Measurements from ENCODE around the gene TENM3. TPM values are rescaled to one million over a fixed set of nuclear protein-coding genes. Genes with fewer than 3 reads are reported as not detected.

The TENM3 gene
- total RNA-seq, 1 donor from 2014 or later: 40.4 TPM

GRCh38 chr4:182488896-182489295 is 245.7 kb downstream of the TENM3 start:
- H3K9me3 Mint-ChIP-seq (ENCODE audit: low read depth): peaks cover 10% of the 10 kb centered on the region
- TF ChIP-seq CTCF (IDR thresholded peaks at IDR 0.05; ENCODE audit: unreplicated experiment): no peak
- no peak overlapping the region for H3K4me3 Mint-ChIP-seq (ENCODE audit: low read depth)
- DNase-seq (ENCODE audit: low spot score, unreplicated experiment): no peak
- H3K27me3 Mint-ChIP-seq: no peaks in the 10 kb centered on the region
- peaks cover 5% of the 10 kb centered on the region for H3K36me3 Mint-ChIP-seq (ENCODE audit: insufficient read depth)
- H3K4me1 Mint-ChIP-seq (ENCODE audit: low read depth): peaks cover 4% of the 10 kb centered on the region
- no peak overlapping the region for H3K27ac Mint-ChIP-seq

- no peak for TF ChIP-seq CTCF (IDR thresholded peaks at IDR 0.05; ENCODE audit: unreplicated experiment)
- peaks cover 4% of the 10 kb centered on the region for H3K4me1 Mint-ChIP-seq (ENCODE audit: low read depth)
- no peak for DNase-seq (ENCODE audit: low spot score, unreplicated experiment)
- H3K9me3 Mint-ChIP-seq (ENCODE audit: low read depth): peaks cover 10% of the 10 kb centered on the region
- no peaks in the 10 kb centered on the region for H3K27me3 Mint-ChIP-seq
- H3K4me3 Mint-ChIP-seq (ENCODE audit: low read depth): no peak overlapping the region
- peaks cover 5% of the 10 kb centered on the region for H3K36me3 Mint-ChIP-seq (ENCODE audit: insufficient read depth)
- no peak overlapping the region for H3K27ac Mint-ChIP-seq
These were observed 246.4 kb downstream of the TENM3 start for GRCh38 chr4:182489607-182490006.

DNA sequence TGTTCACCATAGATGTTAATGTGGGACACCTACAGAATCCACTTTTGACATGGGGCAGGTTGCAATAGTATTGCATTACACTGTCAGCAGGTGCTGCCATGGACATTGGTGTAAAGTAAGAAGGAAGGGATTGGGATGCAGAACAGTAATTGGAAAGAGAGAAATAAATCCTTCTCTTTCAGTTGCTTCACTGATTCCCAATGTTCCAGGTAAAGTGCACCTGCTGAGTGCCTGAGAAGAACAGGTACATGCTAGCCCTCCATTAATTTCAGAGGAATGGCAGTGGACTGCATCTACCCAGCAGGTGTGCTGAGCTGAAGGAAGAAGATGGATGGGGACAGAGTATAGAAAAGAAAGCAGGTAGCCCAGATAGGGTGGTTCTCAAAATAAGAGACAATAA is 248.5 kb downstream of the TENM3 start:
- TF ChIP-seq CTCF (IDR thresholded peaks at IDR 0.05; ENCODE audit: unreplicated experiment): no peak
- peaks cover 1% of the 10 kb centered on the region for H3K36me3 Mint-ChIP-seq (ENCODE audit: insufficient read depth)
- H3K4me1 Mint-ChIP-seq (ENCODE audit: low read depth): peaks cover 8% of the 10 kb centered on the region
- H3K9me3 Mint-ChIP-seq (ENCODE audit: low read depth): peaks cover 4% of the 10 kb centered on the region
- H3K4me3 Mint-ChIP-seq (ENCODE audit: low read depth): no peak overlapping the region
- no peaks in the 10 kb centered on the region for H3K27me3 Mint-ChIP-seq
- DNase-seq (ENCODE audit: low spot score, unreplicated experiment): no peak
- H3K27ac Mint-ChIP-seq: no peak overlapping the region

GRCh38 chr4:182492423-182492822 is 249.2 kb downstream of the TENM3 start:
- DNase-seq (ENCODE audit: low spot score, unreplicated experiment): no peak
- Mint-ChIP-seq H3K9me3 (ENCODE audit: low read depth) (no peaks in the 10 kb centered on the region), H3K36me3 (ENCODE audit: insufficient read depth) (peaks cover 1% of the 10 kb centered on the region), H3K4me1 (ENCODE audit: low read depth) (peaks cover 8% of the 10 kb centered on the region), H3K27me3 (no peaks in the 10 kb centered on the region), H3K4me3 (ENCODE audit: low read depth) (no peak overlapping the region), H3K27ac (no peak overlapping the region)
- TF ChIP-seq CTCF (IDR thresholded peaks at IDR 0.05; ENCODE audit: unreplicated experiment): no peak

DNA sequence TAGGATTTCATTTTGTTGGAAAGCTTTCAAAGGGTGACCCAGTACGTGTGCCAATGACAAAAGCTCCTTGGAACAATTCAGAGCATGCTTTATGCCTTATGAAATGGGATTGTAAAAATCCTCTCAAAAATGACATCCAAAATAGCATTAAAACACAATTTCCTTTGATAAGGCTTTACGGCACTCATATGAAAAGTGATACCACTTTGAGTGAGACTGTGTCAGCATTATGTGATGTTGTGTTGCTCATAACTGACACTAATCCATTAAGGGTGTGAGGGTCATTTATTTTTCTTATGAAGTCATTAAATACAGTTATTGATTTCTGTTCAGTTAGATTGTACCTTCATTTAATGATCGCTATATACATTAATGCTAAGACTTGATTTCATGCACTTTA is 250.2 kb downstream of the TENM3 start:
- Mint-ChIP-seq H3K4me3 (ENCODE audit: low read depth) (no peak overlapping the region), H3K36me3 (ENCODE audit: insufficient read depth) (peaks cover 1% of the 10 kb centered on the region), H3K27me3 (no peaks in the 10 kb centered on the region), H3K9me3 (ENCODE audit: low read depth) (no peaks in the 10 kb centered on the region), H3K27ac (no peak overlapping the region), H3K4me1 (ENCODE audit: low read depth) (peaks cover 7% of the 10 kb centered on the region)
- no peak for DNase-seq (ENCODE audit: low spot score, unreplicated experiment)
- TF ChIP-seq CTCF (IDR thresholded peaks at IDR 0.05; ENCODE audit: unreplicated experiment): no peak

Data from progenitor cell of endocrine pancreas (in vitro differentiated cells).